Caco-2 (cell line): Measurements from ENCODE around the gene CRTAP. TPM values are rescaled to one million over a fixed set of nuclear protein-coding genes. Genes with fewer than 3 reads are reported as not detected.
"Not testable (repeated sequence)": the region's sequence is repeated elsewhere in the genome, so short reads cannot be mapped to it uniquely, and the experiment has no call there.

Experiments used
- BruUV-seq: library from RNA; stranded (reverse); fragments of 400-500 nt; replicated peaks from 2 replicates; lab custom pipeline; 2021; lab: Mats Ljungman, UMichigan
- CTCF ChIA-PET: fragments of 300-600 bp; sonication (Branson Sonifier 250); formaldehyde crosslinking; loops from one replicate; lab custom pipeline; 2022; ENCODE audit warnings: antibody characterized with exemption; lab: Charles Lee
- POLR2A ChIA-PET: fragments of 300-600 bp; sonication (Branson Sonifier 250); formaldehyde crosslinking; loops from one replicate; lab custom pipeline; 2022; ENCODE audit warnings: antibody characterized with exemption; lab: Charles Lee
- DNase-seq, 2 experiments: peaks; one replicate each; pipeline versions ENCODE4 v3.0.0 to v3.0.0-alpha.2; 2020 to 2022
- H3K27me3 ChIP-seq: replicated peaks from 2 replicates; pipeline ENCODE4 v1.6.0; 2011; ENCODE audit warnings: low read length; ENCODE audit not compliant: control insufficient read depth, insufficient read depth
- H3K36me3 ChIP-seq: 2 replicates; pipeline ENCODE4 v1.5.1; 2011; ENCODE audit warnings: low read length; ENCODE audit not compliant: control insufficient read depth, insufficient read depth
- H3K4me1 ChIP-seq: fragments of 250-450 bp; sonication (Bioruptor Pico); 2 replicates; pipeline ENCODE4 v1.5.1; 2020; ENCODE audit warnings: mild to moderate bottlenecking
- H3K4me3 ChIP-seq: 2 replicates; pipeline ENCODE4 v1.5.1; 2011; ENCODE audit warnings: low read depth, mild to moderate bottlenecking, control low read depth, low read length
- H3K9me3 ChIP-seq: fragments of 250-450 bp; sonication (Bioruptor Pico); 2 replicates; pipeline ENCODE4 v1.5.1; 2020; ENCODE audit warnings: mild to moderate bottlenecking, moderate library complexity
- H3K27ac Mint-ChIP-seq: one replicate; pipeline ENCODE4 v1.8.0; 2022; ENCODE audit warnings: mixed read lengths; ENCODE audit not compliant: unreplicated experiment
- H3K27me3 Mint-ChIP-seq: one replicate; pipeline ENCODE4 v1.8.0; 2022; ENCODE audit warnings: mixed read lengths; ENCODE audit not compliant: insufficient read depth, unreplicated experiment
- H3K36me3 Mint-ChIP-seq: one replicate; pipeline ENCODE4 v1.8.0; 2022; ENCODE audit warnings: mild to moderate bottlenecking, mixed read lengths; ENCODE audit not compliant: insufficient read depth, unreplicated experiment
- H3K4me1 Mint-ChIP-seq: one replicate; pipeline ENCODE4 v1.8.0; 2022; ENCODE audit warnings: low read depth, mixed read lengths; ENCODE audit not compliant: unreplicated experiment
- H3K4me3 Mint-ChIP-seq: one replicate; pipeline ENCODE4 v1.8.0; 2022; ENCODE audit warnings: mild to moderate bottlenecking, moderate library complexity, mixed read lengths; ENCODE audit not compliant: unreplicated experiment
- H3K9me3 Mint-ChIP-seq: one replicate; pipeline ENCODE4 v1.8.0; 2022; ENCODE audit warnings: mixed read lengths; ENCODE audit not compliant: unreplicated experiment
- CTCF ChIP-seq, 2 experiments: fragments of 200-600 bp in 1 of 2; IDR thresholded peaks; 1 replicate in 1 of 2; 2 replicates in 1 of 2; pipeline versions ENCODE4 v1.5.1 to v1.8.0; 2011 to 2022; ENCODE audit warnings: antibody characterized with exemption in 1 of 2, control low read depth in 1 of 2, inconsistent platforms in 1 of 2, low read depth in 1 of 2, low read length in 1 of 2, mild to moderate bottlenecking in 1 of 2, moderate library complexity in 1 of 2; ENCODE audit not compliant: insufficient read depth in 1 of 2, severe bottlenecking in 1 of 2, unreplicated experiment in 1 of 2
- intact Hi-C: fragments of 100-400 bp; cut with micrococcal nuclease; formaldehyde crosslinking; loops from one replicate; pipeline ENCODE4 v1.10.0; 2022; ENCODE audit not compliant: unreplicated experiment
- total RNA-seq: library from RNA; stranded (reverse); gene quantifications from 2 replicates; pipeline ENCODE4 v1.2.3, GENCODE V29; 2022

The CRTAP gene
- total RNA-seq, 1 experiment from 2014 or later, result 144 TPM

- H3K27ac Mint-ChIP-seq, result no peak overlapping the region
- Histone ChIP-seq H3K4me1 (peaks cover 18% of the 10 kb centered on the region), H3K36me3 (peaks cover 3% of the 10 kb centered on the region; the same call in 1 of the 2 replicates), H3K4me3 (no peak overlapping the region), H3K9me3 (no peaks in the 10 kb centered on the region), H3K27me3 (no peaks in the 10 kb centered on the region)
- H3K4me1 Mint-ChIP-seq, result no peaks in the 10 kb centered on the region
- H3K4me3 Mint-ChIP-seq, result no peak overlapping the region
- no peak for TF ChIP-seq CTCF (IDR thresholded peaks at IDR 0.05; ENCODE audit: insufficient read depth in 1 of 2, low read depth in 1 of 2, low read length in 1 of 2, severe bottlenecking in 1 of 2, unreplicated experiment in 1 of 2)
- no TSS peak for BruUV-seq
- CTCF ChIA-PET, result no interaction called here
- POLR2A ChIA-PET, result no interaction called here
- no peaks in the 10 kb centered on the region for H3K27me3 Mint-ChIP-seq
- H3K36me3 Mint-ChIP-seq, result peaks cover 43% of the 10 kb centered on the region
- intact Hi-C loops, result loop anchor here (5.0 to 10.0 kb wide), 2 partner anchors 98 to 581 kb away; partner anchors contain the start of gene CLASP2
- H3K9me3 Mint-ChIP-seq, result no peaks in the 10 kb centered on the region
- no peak for DNase-seq
Measured at GRCh38 chr3:33134026-33134625, 20.3 kb downstream of the CRTAP start.

DNA sequence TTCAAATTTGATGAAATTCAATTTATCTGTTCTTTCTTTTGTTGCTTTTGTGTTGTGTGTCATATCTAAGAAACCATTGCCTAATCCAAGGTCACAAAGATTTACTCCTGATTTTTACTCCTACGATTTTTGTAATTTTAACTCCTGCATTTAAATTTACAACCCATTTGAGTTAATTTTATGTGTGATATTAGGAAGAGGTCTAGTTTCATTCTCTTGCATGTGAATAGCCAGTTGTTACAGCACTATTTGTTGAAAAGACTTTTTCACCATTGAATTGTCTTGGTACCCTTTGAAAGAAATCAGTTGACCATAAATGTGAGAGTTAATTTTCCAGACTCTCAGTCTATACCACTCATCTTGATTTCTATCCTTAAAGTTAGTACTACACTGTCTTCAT, 23.9 kb downstream of the CRTAP start:
- POLR2A ChIA-PET, result no interaction called here
- H3K36me3 ChIP-seq, result peaks cover 1% of the 10 kb centered on the region

GRCh38 chr3:33139006-33139623, 25.3 kb downstream of the CRTAP start:
- intact Hi-C loops, result loop anchor here (10.0 kb wide), 1 partner anchor 576 kb away; the partner anchor contains the start of gene CLASP2
- H3K36me3 Mint-ChIP-seq, result peaks cover 57% of the 10 kb centered on the region

More for the DNA sequence above, 23.9 kb downstream of the CRTAP start:
- H3K9me3 Mint-ChIP-seq, result no peaks in the 10 kb centered on the region
- CTCF ChIA-PET, result no interaction called here
- H3K4me3 Mint-ChIP-seq, result no peak overlapping the region
- no peak for TF ChIP-seq CTCF (IDR thresholded peaks at IDR 0.05; ENCODE audit: insufficient read depth in 1 of 2, low read depth in 1 of 2, low read length in 1 of 2, severe bottlenecking in 1 of 2, unreplicated experiment in 1 of 2)
- DNase-seq, result no peak
- H3K9me3 ChIP-seq, result no peaks in the 10 kb centered on the region
- H3K4me1 ChIP-seq, result peaks cover 13% of the 10 kb centered on the region
- no peaks in the 10 kb centered on the region for H3K27me3 ChIP-seq
- no peak overlapping the region for H3K4me3 ChIP-seq
- peaks cover 64% of the 10 kb centered on the region for H3K36me3 Mint-ChIP-seq
- intact Hi-C loops, result loop anchor here (10.0 kb wide), 1 partner anchor 577 kb away; the partner anchor contains the start of gene CLASP2
- no peaks in the 10 kb centered on the region for H3K4me1 Mint-ChIP-seq
- H3K27ac Mint-ChIP-seq, result no peak overlapping the region
- H3K27me3 Mint-ChIP-seq, result no peaks in the 10 kb centered on the region
- no TSS peak for BruUV-seq

More at GRCh38 chr3:33139006-33139623, 25.3 kb downstream of the CRTAP start:
- H3K27me3 ChIP-seq, CTCF ChIA-PET, H3K4me3 ChIP-seq, H3K36me3 ChIP-seq, BruUV-seq, H3K9me3 ChIP-seq, H3K27me3 Mint-ChIP-seq, DNase-seq, H3K4me1 Mint-ChIP-seq, POLR2A ChIA-PET, H3K4me3 Mint-ChIP-seq, H3K27ac Mint-ChIP-seq: not testable (repeated sequence)
- peaks cover 13% of the 10 kb centered on the region for H3K4me1 ChIP-seq
- H3K9me3 Mint-ChIP-seq, result peaks cover 11% of the 10 kb centered on the region
